Right lobe of liver (tissue), 4 donors: ENCODE data around the gene NOTCH1.

Source experiments
- CTCF ChIP-seq, 4 donors: fragments of 200-600 bp in 3 of 4; fragments of 450-650 bp in 1 of 4; IDR thresholded peaks; one replicate each; pipeline versions ENCODE4 v1.5.1 to v1.8.0; 2016 to 2022; ENCODE audit warnings: antibody characterized with exemption in 4 of 4, mild to moderate bottlenecking in 2 of 4
- POLR2A ChIP-seq: fragments of 450-650 bp; IDR thresholded peaks from one replicate; pipeline ENCODE4 v1.6.1; 2017; ENCODE audit warnings: antibody characterized with exemption, mild to moderate bottlenecking
- donor health status: DM: no; HTN: no; CAD: no.
- donor health status: DM: no; HTN: no; CAD: no.
- donor health status: DM: no; HTN: yes; CAD: no.

DNA sequence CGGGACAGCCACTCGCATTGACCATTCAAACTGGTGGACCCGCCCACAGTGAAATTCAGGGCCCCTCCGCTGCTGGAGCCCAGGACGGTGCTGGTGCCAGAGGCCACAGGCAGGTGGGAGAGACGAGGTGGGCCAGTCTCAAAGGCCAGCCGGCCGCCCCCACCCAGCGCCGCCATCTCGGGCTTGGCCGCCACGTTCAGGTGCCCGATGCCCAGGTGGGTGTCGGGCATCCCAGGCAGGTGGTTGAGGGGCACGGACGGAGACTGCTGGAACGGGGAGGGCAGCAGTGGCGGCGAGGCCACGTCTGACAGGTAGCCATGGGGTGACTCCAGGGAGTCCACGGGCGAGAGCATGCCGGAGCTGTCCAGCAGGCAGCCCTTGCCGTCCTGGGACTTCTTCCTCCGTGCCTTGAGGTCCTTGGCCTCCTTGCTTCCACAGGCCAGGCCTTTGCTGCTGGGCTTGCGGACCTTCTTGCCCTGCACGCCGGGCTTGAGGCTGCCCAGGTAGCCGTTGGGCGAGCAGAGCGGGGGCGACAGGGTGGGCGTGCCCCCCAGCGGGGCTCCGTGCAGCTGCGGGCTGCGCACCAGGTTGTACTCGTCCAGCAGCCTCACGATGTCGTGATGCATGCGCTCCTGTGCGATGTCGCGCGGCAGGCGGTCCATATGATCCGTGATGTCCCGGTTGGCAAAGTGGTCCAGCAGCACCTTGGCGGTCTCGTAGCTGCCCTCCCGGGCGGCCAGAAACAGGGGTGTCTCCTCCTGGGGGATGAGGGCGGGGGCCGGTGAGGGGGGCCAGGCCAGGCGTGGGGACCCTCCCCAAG is 48.8 kb downstream of the NOTCH1 start:
- TF ChIP-seq CTCF (IDR thresholded peaks at IDR 0.05) (no peak), POLR2A (no peak)
